ENCODE results near the gene ZNF70.

Gene ZNF70

GRCh38 chr22:23689414-23689813 is 61.5 kb downstream of the ZNF70 start:
- no peak for DNase-seq
